ENCODE measurements around the gene MVB12A.

The MVB12A gene

DNA sequence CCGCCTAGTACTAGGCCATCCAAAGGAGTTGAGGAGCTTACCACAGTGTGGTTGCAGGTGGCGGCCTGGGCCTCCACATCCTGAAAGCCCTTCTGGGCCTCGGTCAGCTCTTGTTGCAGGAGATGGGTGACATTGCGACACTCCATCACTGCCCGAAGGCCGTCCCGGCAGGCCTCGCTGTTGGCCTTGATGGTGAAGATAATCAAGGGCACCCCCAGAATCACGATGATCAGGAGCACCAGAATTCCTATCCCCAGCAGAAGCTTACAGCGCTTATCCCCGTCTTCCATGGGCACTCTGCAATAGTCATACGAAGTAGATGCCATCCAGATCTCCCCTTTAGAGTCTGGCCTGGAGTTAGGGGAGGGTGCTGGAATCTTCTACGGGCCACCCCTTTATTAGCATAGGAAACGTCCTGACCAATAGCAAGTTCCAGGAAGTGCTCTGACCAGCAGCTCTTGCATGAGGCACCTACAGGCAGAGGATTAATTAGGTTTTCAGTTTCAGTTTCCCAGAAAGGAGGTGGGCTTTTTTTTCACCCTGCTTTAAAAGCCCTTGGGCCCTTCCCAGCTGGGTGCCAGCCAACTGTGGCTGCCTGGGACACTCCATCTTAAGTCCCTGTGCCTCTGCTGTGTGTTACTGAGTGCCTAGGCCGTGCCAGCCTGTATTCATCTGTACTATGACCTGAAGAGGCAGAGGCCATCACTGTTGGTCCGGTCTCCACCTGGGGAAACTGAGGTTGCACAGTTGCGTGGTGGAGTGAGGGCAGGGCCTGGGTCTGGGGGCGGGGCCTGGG is 14.4 kb upstream of the MVB12A start, which contains the start of gene BST2:
BST2 (minus strand) TSS at position 381 of the 796 bp plus-strand sequence; CDS start at position 326, 55 bp downstream.
- peak; percentile 53 for DNase-seq

DNA sequence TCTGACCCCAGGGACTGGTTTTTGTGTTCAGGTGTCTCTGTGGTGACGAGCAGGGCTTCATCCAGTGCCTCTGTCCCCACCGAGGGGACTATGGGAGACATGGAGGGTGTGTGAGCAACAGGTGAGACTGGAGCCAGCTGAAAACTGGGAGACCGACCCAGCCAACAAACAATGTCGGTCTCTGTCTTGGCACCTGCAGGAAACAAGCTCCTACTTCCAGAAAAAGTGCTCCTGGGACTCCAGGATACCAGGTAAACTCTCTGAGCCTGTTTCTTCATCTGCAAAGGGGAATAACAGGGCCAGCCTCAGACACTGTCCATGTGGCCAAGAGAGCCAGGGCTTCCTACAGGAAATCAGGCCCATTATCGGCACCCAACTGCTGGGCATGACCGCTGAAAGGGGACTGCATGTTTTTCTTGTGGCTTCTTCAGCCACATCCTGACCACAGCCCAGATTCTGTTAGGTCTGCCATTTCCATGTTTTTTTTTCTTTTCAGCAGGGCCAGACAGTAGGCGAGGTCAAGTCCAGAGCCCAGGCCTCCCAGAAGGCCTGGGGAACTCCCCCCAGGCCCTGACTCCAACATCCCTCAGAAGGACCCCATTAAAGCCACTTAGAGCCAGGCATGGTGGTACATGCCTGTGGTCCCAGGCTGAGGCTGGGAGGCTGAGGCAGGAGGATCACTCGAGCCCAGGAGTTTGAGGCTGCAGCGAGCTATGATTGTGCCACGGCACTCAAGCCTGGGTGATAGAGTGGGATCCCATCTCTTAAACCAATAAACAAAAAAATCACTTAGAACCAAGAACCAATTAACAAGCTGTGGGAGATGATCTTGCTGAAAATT is 13.6 kb upstream of the MVB12A start:
- no peak for DNase-seq

DNA sequence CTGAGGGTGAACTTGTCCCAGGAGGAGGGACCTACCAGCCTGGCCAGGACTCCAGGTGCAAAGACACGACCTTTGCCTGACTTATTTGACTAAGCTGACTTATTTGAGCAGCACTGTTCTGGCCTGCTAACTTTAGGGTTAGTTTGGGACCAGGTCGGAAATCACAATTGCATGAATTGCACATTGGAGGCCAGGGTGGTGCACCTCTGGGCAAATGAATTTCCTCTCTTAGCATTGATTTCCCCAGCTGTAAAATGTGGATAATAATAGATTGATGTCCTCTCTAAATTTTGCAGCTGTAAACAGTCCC is 13.0 kb upstream of the MVB12A start:
- DNase-seq: no peak

DNA sequence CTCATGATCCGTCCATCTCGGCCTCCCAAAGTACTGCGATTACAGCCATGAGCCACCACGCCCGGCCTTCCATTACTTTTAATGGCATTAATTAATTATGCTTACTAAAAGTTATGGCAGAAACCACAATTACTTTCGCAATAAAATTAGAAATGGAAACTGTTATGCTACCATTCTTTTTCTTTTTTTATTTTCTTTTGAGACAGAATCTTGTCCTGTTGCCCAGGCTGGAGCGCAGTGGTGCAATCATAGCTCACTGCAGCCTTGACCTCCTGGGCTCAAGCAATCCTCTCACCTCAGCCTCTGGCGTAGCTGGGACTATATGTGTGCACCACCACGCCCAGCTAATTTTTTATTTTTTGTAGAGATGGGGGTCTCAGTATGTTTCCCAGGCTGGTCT is 9.9 kb upstream of the MVB12A start:
- DNase-seq: no peak

DNA sequence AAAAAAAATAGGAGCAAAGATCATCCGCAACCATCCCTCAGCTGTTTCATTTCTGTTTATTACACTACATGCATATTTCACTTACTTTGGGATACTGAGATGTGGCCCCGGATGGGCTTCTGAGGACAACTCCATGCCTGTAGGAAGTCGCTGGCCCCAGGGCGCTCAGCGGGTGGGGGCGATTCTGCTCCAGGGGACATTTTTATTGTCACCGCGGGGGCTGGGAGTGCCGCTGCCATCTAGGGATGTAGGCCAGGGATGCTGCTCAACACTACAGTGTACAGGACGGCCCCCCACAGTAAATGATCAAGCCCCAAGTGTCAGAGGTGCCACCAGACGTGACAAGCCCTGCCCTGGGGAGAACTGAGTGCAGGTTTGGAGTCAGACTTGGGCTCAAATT is 8.0 kb upstream of the MVB12A start:
- no peak for DNase-seq

DNA sequence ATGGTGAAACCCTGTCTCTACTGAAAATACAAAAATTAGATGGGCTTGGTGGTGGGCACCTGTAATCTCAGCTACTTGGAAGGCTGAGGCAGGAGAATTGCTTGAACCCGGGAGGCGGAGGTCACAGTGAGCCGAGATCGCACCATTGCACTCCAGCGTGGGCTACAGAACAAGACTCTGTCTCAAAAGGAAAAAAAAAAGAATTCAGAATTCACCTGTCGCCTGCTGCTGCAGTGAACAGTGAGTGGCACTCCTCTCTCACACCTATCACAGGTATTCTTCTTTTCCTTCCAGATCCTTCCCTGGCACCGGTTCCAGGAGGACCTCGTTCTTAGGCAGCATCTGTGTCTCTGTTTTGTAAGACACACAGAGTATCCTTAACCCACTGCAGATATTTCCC is 5.8 kb upstream of the MVB12A start:
- no peak for DNase-seq

DNA sequence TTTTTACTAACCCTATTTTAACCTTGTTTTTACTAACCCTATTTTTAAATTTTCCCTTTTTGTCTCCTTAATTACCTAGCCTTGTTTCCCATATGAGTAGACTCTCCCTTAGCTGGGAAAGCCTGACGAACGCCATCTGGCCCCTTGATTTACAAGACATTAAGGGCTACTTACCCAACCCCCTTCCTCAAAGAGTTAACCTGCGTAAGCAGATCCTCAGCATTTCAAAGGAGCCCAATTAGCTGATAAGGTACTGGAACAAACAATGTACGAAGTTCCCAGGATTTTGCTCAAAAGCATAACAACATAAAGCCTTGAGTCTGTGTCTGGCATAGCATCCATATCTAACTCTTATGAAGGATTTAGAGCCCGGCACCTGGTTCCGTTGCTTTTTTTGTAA is 4.7 kb upstream of the MVB12A start:
- no peak for DNase-seq

DNA sequence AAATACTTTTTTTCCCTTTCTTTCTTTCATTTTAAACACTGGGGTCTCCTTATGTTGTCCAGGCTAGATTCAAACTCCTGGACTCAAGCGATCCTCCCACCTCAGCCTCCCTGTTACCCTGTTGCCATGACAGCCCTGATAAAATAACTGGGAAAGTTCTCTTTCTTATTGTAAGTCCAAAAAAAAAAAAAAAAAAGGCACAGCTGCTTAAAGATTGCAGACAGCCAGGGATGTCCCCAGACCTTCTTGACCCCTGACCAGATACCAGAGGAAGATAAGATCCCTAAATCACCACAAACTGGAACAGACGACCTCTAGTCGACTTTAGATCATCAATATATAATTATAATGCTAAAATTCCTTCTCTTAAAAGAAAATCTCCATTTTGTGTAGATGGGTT is 1.1 kb upstream of the MVB12A start:
- no peak for DNase-seq

DNA sequence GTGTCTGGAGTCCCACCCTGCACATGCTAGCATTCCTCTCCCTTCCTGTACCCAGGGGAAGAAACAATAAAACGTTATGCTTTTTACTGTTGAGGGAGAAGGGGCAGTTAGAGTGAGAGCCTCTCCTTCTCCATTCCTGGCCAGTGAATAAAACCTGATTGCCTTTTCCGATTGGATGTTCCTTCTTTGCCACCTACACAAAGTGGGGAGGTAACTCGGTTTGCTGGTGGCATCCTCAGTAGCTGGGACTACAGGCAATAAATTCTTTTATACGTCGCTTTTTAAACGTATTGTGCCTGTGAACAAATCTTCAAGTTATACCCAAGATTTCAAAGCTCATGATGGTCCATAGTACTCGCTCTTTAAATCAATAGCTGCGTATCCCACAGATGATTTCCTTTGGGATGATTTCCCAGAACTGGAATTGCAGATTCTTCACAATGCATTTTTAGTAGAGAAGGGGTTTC is 660 bp upstream of the MVB12A start:
- no peak for DNase-seq

DNA sequence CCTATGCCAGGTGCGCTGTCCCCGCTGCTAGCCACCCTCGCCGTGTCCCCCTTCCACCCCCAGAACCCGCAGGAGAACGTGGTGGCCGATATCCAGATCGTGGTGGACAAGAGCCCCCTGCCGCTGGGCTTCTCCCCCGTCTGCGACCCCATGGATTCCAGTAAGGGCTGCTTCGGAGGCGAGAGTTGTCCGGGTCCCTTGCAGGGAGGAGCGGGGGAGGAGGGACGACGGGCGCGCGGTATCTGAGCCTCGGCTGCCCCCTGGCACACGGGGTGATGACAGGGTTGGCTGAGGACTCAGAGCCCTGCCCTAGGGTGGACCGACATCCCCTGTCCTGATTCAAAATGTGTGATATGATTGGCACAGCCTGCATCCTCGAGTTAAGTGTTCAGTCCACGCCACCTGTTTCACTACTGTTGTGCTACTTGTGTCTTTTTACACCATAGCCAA is 653 bp downstream of the MVB12A start:
- no peak for DNase-seq

DNA sequence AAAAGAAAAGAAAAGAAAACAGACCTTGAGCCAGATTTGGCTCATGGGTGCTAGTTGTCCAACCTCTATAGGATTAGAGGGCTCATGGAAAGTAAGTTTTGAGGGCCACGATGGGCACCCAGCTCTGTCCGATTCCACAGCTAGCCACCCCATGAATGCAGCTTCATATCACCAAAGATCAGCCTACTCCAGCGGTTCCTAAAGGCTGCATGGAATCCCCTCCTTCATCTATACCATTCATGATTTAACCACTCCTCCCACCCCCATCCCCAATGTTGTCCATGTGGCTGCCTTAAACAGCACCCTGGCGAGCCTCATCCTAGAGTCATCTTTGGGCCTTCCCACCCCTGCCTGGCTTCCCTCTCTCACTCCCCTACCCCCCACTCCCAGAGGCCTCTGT is 2.1 kb downstream of the MVB12A start:
- no peak for DNase-seq

DNA sequence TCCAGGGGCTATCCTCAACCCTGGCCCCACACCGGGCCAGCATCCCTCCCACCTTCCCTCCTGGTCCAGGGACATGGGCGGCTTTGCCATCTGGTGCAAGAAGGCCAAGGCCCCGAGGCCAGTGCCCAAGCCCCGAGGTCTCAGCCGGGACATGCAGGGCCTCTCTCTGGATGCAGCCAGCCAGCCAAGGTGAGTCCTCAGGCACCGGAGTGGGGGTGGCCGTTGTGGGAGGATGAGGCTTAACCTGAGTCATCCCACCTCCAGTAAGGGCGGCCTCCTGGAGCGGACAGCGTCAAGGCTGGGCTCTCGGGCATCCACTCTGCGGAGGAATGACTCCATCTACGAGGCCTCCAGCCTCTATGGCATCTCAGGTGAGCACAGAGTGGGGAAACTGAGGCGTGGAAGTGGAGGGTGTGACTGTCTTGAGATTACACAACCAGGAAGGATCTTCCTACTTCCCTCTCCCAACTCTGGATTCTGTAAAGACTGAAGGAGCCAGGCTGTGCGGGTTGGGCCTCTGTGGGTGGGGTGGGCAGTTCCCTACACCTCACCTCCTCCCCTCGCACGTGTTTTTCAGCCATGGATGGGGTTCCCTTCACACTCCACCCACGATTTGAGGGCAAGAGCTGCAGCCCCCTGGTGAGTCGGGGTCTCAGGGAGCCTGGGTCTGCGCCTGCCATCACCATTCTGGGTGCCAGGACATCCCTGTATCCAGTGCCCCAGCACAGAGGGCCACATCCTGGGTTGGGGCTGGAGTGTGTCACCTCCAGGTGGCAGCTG is 3.8 kb downstream of the MVB12A start:
- DNase-seq: no peak

DNA sequence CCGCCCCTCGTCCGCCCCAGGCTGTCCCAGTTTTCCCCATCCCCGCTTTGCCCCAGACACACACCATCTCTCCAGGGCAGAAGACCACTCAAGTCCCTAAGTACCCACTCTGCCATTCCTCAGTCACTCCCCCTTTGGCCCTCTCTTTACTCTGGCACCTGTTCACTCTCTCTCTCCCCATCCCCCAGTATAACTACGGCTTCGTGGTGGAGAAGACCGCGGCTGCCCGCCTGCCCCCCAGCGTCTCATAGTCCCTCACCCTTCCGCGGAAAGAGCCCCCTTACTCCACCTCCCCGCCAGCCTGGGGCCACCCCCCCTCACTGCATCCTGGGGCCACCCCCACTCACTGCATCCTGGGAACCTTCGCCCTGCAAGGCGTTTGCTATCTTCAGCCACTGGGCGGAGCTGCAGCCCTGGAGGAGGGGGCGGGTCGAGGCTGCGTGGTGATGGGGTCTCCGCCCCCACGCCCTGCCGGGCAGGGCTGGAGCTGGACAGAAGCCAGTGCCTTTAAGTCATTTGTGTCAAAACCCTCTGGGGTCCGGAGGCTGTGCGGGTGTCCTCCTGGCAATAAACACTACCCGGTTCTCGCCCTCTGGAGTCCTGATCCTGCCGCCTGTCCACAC is 5.0 kb downstream of the MVB12A start:
- no peak for DNase-seq

DNA sequence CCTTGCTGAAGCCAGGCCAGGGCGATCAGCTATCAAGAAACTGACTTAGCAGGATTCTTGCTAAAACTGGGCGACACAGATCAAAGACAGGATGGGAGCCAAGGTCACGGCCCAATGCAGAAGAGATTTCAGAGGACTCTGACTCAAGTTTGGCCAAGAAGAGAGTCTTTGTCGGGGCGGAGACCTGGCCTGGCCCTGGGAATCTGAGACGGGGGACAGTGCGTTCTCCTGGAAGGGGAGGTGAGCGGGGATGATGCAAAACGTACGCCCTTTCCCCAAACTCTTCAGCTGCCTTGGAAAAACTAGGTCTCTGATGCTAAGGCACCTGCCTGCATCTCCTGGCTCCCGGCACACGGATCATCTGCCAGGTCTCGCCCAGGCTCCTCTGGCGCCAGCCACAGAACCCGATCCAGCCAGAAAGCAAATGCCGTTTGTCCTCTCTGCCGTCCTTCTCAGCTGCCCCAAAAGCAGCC is 9.8 kb downstream of the MVB12A start:
- DNase-seq: no peak

DNA sequence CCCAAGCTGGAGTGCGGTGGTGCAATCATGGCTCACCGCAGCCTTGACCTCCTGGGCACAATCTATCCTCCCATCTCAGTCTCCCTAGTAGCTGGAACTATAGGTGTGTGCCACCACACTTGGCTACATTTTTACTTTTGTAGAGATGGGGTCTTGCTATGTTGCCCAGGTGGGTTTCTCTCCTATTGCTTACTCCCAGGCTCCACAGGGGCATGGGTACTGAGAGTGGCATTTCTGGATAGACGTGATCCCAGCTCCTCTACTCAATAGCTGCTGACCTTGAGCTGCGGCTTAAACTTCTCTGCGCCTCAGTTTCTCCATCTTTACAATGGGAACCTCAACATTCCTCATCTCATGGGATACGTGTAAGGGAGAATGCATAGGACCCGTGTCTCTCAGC is 11.6 kb downstream of the MVB12A start:
- no peak for DNase-seq

DNA sequence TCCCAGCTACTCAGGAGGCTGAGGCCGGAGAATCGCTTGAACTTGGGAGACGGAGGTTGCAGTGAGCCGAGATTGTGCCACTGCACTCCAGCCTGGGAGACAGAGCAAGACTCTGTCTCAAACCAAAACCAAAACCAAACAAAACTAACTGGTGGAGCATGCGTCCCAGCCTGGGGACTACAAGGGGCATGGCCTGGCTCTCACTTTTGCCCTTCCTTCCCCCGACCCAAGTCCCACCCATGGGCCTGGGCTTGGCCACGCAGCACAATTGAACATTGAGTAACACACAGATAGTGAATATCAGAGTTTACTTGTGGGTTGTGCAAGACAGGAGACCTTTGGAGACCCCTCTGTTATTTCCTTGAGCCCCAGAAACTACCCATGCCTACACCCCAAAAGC is 15.4 kb downstream of the MVB12A start:
- DNase-seq: no peak

DNA sequence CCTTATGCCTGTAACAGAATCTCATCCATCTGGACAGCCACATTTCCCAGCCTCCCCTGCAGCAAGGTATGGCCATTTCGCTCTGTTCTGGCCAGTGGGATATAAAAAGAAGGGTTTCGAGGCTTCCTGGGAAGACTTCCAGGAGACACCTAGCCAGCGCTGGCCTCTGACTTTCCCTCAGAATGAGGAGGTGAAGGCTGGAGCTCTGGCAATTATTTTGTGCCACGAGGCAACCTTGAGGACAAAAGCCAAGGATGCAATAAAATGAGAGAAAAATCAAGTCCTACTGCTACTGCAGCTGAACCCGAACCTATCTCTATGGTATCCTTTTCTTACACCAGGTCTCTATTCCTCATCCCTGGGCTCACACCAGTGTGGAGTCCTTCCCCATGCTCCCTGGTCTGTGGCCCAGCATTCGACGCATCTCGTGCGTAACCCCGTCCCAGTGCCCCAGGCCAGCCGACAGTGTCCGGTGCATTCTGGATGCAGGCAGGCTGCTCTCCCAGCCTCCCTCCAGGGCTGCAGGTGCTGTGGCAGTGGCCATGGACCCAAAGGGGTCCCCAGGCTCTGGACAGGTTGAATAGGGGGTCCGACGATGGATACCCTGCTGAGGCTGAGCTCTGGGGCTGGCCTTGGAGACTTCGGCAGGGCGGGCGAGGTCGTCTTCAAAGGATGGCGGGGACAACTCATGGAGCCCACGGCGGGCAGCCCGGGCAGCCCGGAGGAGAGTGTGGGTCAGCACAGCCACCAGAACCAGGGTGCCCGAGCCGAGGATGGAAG is 16.4 kb downstream of the MVB12A start:
- no peak for DNase-seq

DNA sequence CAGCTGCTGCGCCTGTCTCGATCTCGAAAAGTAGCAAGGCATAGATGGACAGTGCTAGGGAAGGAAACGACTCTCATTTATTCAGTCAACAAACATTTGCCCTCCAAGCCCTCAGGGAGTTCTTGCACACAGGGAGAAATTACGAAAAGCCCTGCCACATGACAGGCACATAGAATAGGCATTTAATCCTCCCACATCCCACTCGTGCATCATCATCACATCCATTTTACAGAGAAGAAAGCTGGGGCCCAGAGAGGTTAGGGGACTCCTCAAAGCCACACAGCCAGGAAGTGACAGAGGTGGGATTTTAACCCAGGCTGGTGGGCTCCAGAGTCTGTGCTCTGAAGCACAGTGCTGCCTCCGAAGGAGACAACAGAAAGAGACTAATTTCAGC is 17.0 kb downstream of the MVB12A start:
- no peak for DNase-seq

DNA sequence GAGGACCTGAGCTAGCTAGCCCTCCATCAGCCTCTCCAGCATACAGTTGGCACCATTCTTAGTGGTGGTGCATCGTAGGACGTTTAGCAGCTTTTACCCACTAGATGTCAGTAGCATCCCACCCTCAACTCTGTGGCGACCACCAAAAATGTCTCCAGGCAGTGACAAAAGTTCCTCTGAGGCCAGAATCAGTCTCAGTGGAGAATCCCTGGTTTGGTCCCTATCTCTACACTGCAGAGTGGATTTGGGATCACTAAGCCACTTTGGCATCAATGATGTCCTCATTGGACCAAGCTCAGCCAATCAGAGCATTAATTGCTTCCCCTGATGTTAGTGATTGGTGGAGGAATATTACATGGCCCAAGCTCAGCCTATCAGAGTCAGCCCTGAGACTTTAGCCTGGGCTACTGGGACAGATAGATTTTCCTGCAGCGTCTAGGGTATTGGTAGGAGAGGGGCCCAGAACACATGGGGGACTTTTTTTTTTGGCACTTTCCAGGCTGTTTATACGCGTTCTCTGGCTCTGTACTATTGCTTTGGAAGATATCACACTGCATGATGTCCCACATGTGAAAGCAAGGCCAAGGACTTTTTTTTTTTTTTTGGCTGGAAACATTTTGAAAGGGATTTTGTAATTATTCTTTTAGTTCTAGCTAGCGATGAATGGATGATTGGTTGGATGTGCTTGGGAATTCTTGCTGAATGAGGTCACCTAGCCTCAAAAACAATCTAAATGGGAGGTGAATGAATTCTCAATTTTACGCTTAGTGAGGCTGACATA is 21.6 kb downstream of the MVB12A start:
- no peak for DNase-seq

DNA sequence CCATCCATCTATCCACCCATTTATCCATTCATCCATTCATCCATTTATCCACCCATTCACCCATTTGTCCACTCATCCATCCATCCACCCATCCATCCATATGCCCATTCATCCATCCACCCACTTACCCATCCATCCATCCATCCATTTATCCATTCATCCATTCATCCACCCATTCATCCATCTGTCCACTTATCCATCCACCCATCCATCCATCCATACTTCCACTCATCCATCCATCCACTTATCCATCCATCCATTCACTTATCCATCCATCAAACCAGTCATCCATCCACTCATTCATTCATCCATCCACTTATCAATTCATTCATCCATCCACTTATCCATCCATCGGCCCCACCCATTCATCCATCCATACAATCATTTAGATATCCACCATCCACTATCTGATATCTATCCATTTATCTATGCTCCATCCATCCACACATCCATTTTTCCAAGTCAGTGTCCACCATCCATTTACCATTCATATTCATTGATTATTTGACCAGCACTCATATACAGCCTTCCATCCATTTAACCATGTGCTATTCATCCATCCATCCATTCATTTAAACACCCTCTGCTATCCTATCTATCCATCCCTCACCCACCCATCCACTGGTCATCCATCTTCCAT is 25.8 kb downstream of the MVB12A start:
- DNase-seq: no peak

Data from effector CD4-positive, alpha-beta T cell (primary cell).